HG03095 (cell line): Measurements from ENCODE around the gene FADS3.

ENCODE experiments used
- ATAC-seq: cut with Tn5 transposase; IDR thresholded peaks from one replicate; pipeline ENCODE4 v1.9.1; 2021; ENCODE audit warnings: moderate library complexity; ENCODE audit not compliant: unreplicated experiment

FADS3 gene

GRCh38 chr11:61900251-61900650 is 8.9 kb upstream of the FADS3 start:
- ATAC-seq = no peak

GRCh38 chr11:61899146-61899841 is 7.9 kb upstream of the FADS3 start:
- ATAC-seq = no peak

- ATAC-seq = no peak
These were observed 6.9 kb upstream of the FADS3 start for GRCh38 chr11:61898247-61898582.

GRCh38 chr11:61897387-61898246 is 6.3 kb upstream of the FADS3 start:
- ATAC-seq = no peak

GRCh38 chr11:61896665-61897386 is 5.5 kb upstream of the FADS3 start:
- ATAC-seq = no peak

- no peak for ATAC-seq
These were observed 4.3 kb upstream of the FADS3 start for GRCh38 chr11:61895718-61896059.

GRCh38 chr11:61895046-61895717 is 3.8 kb upstream of the FADS3 start:
- ATAC-seq = no peak

GRCh38 chr11:61893981-61894380 is 2.6 kb upstream of the FADS3 start:
- ATAC-seq = no peak

GRCh38 chr11:61892085-61892370 is 683 bp upstream of the FADS3 start:
- no peak for ATAC-seq

- peak; percentile 12 for ATAC-seq
These were observed 615 bp downstream of the FADS3 start for GRCh38 chr11:61890529-61891330.

- no peak for ATAC-seq
These were observed 1.5 kb downstream of the FADS3 start for GRCh38 chr11:61889831-61890230.

GRCh38 chr11:61888590-61888989 is 2.8 kb downstream of the FADS3 start:
- no peak for ATAC-seq

- no peak for ATAC-seq
These were observed 3.4 kb downstream of the FADS3 start for GRCh38 chr11:61887839-61888494.

- ATAC-seq = no peak
These were observed 4.7 kb downstream of the FADS3 start for GRCh38 chr11:61886643-61887042.

- no peak for ATAC-seq
These were observed 5.4 kb downstream of the FADS3 start for GRCh38 chr11:61885784-61886580.

GRCh38 chr11:61885166-61885778 is 6.1 kb downstream of the FADS3 start:
- ATAC-seq = no peak

GRCh38 chr11:61883947-61884346 is 7.4 kb downstream of the FADS3 start:
- no peak for ATAC-seq

- no peak for ATAC-seq
These were observed 8.0 kb downstream of the FADS3 start for GRCh38 chr11:61883327-61883726.

- ATAC-seq = no peak
These were observed 8.5 kb downstream of the FADS3 start for GRCh38 chr11:61882879-61883278.
